GM12878 (cell line): ENCODE measurements around the gene ANK2. TPM values are rescaled to one million over a fixed set of nuclear protein-coding genes. Genes with fewer than 3 reads are reported as not detected.

ENCODE experiments used
- ATF7 ChIP-seq: fragments of 450-650 bp; IDR thresholded peaks from 2 replicates; pipeline ENCODE4 v1.6.1; 2016; ENCODE audit warnings: low read depth, mild to moderate bottlenecking
- EED ChIP-seq: sonication (generic); IDR thresholded peaks from 2 replicates; pipeline ENCODE4 v1.6.1; 2016; ENCODE audit warnings: antibody characterized with exemption, low read depth
- GATAD2B ChIP-seq: fragments of 450-650 bp; conservative IDR thresholded peaks from 2 replicates; pipeline ENCODE4 v1.6.1; 2017; ENCODE audit warnings: low read depth, mild to moderate bottlenecking, moderate library complexity
- HDAC6 ChIP-seq: fragments of 200-600 bp; sonication (generic); IDR thresholded peaks from one replicate; pipeline ENCODE4 v1.8.0; 2017; ENCODE audit warnings: antibody characterized with exemption; ENCODE audit not compliant: unreplicated experiment
- MYB ChIP-seq: fragments of 150-350 bp; IDR thresholded peaks from 2 replicates; pipeline ENCODE4 v1.6.1; 2014; ENCODE audit warnings: mild to moderate bottlenecking, low read depth, low read length, borderline replicate concordance
- NR2C2 ChIP-seq: IDR thresholded peaks from 2 replicates; pipeline ENCODE4 v1.6.1; 2011; ENCODE audit warnings: borderline replicate concordance, low read depth; ENCODE audit not compliant: control insufficient read depth, insufficient read length
- RBBP5 ChIP-seq: fragments of 200-600 bp; sonication (generic); conservative IDR thresholded peaks from 2 replicates; pipeline ENCODE4 v1.6.1; 2016
- RELA ChIP-seq: fragments of 450-650 bp; IDR thresholded peaks from 2 replicates; pipeline ENCODE4 v1.8.0; 2014; ENCODE audit warnings: borderline replicate concordance; ENCODE audit not compliant: partially characterized antibody
- SIN3A ChIP-seq: IDR thresholded peaks from 2 replicates; pipeline ENCODE4 v1.6.1; 2012; ENCODE audit warnings: low read depth, low read length, improper control_type of control experiment
- ZBED1 ChIP-seq: IDR thresholded peaks from 2 replicates; pipeline ENCODE4 v1.6.1; 2016; ENCODE audit warnings: borderline replicate concordance
- polyA plus RNA-seq, 11 experiments: library from polyadenylated mRNA; depleted of rRNA in 4 of 11; unstranded in 6 of 11; stranded (reverse) in 5 of 11; fragments of >200 nt; fragmentation: Nextera tagmentation in 4 of 11; fragmentation: Illumina TruSeq in 1 of 11; extraction: Ambion mirVana in 4 of 11; extraction: Trizol in 1 of 11; gene quantifications; 1 replicate in 1 of 11; 2 replicates in 10 of 11; pipeline versions ENCODE4 v1.2.1 to v1.2.3, GENCODE V29; 2011 to 2016; ENCODE audit warnings: inconsistent platforms in 2 of 11, missing spikeins in 2 of 11, low read depth in 1 of 11
- total RNA-seq, 4 experiments: library from RNA; depleted of rRNA in 3 of 4; stranded (reverse); fragments of >200 nt in 3 of 4; fragmentation: Illumina TruSeq in 1 of 4; extraction: Trizol in 1 of 4; gene quantifications; 2 replicates each; pipeline versions ENCODE4 v1.2.1 to v1.2.3, GENCODE V29; 2013 to 2021
- TF ChIP-seq, protein P1 (sequence below), 3 experiments: IDR thresholded peaks in 2 of 3; conservative IDR thresholded peaks in 1 of 3; 2 replicates each; pipeline ENCODE4 v1.5.1; 2011; ENCODE audit warnings: low read depth in 3 of 3, low read length in 3 of 3, mild to moderate bottlenecking in 3 of 3, control low read depth in 2 of 3, moderate library complexity in 2 of 3, inconsistent platforms in 1 of 3, mixed read lengths in 1 of 3; ENCODE audit not compliant: control insufficient read depth in 2 of 3, insufficient read depth in 1 of 3; ENCODE audit errors: extremely low read depth in 1 of 3
- TF ChIP-seq, protein P2 (sequence below): fragments of 450-650 bp; IDR thresholded peaks from 2 replicates; pipeline ENCODE4 v1.6.1; 2017; ENCODE audit warnings: low read depth, mild to moderate bottlenecking, moderate library complexity
- TF ChIP-seq, protein P3 (sequence below): fragments of 450-650 bp; IDR thresholded peaks from 2 replicates; pipeline ENCODE4 v1.6.1; 2018; ENCODE audit warnings: borderline replicate concordance, mild to moderate bottlenecking; ENCODE audit not compliant: partially characterized antibody
- TF ChIP-seq, protein P4 (sequence below): fragments of 450-650 bp; IDR thresholded peaks from 2 replicates; pipeline ENCODE4 v1.6.1; 2017; ENCODE audit warnings: mild to moderate bottlenecking
- TF ChIP-seq, protein P5 (sequence below): fragments of 450-650 bp; IDR thresholded peaks from 2 replicates; pipeline ENCODE4 v1.6.1; 2017; ENCODE audit warnings: antibody characterized with exemption, mild to moderate bottlenecking, moderate library complexity

Gene ANK2
- total and polyA plus RNA-seq, 10 of the 15 experiments (the other 5 are each of a cell fraction or from before 2014, with no cell fraction given) = 1.6 to 13.0 (median 4.1) TPM

DNA sequence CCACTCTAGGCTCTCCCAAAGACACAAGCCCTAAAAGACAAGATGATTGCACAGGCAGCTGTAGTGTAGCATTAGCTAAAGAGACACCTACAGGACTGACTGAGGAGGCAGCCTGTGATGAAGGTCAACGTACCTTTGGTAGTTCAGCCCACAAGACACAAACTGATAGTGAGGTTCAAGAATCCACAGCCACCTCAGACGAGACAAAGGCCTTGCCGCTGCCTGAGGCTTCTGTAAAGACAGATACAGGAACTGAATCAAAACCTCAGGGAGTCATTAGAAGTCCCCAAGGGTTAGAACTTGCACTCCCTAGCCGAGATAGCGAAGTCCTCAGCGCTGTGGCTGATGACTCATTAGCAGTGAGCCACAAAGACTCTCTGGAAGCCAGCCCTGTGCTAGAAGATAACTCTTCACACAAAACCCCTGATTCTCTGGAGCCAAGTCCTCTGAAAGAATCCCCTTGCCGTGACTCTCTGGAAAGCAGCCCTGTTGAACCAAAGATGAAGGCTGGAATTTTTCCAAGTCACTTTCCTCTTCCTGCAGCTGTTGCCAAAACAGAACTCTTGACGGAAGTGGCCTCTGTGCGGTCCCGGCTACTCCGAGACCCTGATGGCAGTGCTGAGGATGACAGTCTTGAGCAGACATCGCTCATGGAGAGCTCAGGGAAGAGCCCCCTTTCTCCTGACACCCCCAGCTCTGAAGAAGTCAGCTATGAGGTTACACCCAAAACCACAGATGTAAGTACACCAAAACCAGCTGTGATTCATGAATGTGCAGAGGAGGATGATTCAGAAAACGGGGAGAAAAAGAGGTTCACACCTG, 306.3 kb downstream of the ANK2 start (continued):
- TF ChIP-seq NR2C2 (no peak), GATAD2B (peak; percentile 99), MYB (no peak), RBBP5 (no peak), EED (peak; percentile 87), HDAC6 (no peak), SIN3A (peak; percentile 7; the same call in 1 of the 2 replicates), ZBED1 (0 out of 2 replicates have a peak, but pooled peaks have one; percentile 29), ATF7 (peak; percentile 88), RELA (peak; percentile 14)
- TF ChIP-seq, protein P1, sequence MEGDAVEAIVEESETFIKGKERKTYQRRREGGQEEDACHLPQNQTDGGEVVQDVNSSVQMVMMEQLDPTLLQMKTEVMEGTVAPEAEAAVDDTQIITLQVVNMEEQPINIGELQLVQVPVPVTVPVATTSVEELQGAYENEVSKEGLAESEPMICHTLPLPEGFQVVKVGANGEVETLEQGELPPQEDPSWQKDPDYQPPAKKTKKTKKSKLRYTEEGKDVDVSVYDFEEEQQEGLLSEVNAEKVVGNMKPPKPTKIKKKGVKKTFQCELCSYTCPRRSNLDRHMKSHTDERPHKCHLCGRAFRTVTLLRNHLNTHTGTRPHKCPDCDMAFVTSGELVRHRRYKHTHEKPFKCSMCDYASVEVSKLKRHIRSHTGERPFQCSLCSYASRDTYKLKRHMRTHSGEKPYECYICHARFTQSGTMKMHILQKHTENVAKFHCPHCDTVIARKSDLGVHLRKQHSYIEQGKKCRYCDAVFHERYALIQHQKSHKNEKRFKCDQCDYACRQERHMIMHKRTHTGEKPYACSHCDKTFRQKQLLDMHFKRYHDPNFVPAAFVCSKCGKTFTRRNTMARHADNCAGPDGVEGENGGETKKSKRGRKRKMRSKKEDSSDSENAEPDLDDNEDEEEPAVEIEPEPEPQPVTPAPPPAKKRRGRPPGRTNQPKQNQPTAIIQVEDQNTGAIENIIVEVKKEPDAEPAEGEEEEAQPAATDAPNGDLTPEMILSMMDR (IDR thresholded peaks at IDR 0.05 in 2 of 3, conservative IDR thresholded peaks at IDR 0.05 in 1 of 3; ENCODE audit: control insufficient read depth in 2 of 3, extremely low read depth in 1 of 3, insufficient read depth in 1 of 3, low read depth in 3 of 3, low read length in 3 of 3) = peak; percentile 43 to 65 (median 45); a peak in 5 of 6 replicates
- TF ChIP-seq, protein P2, sequence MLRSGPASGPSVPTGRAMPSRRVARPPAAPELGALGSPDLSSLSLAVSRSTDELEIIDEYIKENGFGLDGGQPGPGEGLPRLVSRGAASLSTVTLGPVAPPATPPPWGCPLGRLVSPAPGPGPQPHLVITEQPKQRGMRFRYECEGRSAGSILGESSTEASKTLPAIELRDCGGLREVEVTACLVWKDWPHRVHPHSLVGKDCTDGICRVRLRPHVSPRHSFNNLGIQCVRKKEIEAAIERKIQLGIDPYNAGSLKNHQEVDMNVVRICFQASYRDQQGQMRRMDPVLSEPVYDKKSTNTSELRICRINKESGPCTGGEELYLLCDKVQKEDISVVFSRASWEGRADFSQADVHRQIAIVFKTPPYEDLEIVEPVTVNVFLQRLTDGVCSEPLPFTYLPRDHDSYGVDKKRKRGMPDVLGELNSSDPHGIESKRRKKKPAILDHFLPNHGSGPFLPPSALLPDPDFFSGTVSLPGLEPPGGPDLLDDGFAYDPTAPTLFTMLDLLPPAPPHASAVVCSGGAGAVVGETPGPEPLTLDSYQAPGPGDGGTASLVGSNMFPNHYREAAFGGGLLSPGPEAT = peak; percentile 86
- TF ChIP-seq, protein P3, sequence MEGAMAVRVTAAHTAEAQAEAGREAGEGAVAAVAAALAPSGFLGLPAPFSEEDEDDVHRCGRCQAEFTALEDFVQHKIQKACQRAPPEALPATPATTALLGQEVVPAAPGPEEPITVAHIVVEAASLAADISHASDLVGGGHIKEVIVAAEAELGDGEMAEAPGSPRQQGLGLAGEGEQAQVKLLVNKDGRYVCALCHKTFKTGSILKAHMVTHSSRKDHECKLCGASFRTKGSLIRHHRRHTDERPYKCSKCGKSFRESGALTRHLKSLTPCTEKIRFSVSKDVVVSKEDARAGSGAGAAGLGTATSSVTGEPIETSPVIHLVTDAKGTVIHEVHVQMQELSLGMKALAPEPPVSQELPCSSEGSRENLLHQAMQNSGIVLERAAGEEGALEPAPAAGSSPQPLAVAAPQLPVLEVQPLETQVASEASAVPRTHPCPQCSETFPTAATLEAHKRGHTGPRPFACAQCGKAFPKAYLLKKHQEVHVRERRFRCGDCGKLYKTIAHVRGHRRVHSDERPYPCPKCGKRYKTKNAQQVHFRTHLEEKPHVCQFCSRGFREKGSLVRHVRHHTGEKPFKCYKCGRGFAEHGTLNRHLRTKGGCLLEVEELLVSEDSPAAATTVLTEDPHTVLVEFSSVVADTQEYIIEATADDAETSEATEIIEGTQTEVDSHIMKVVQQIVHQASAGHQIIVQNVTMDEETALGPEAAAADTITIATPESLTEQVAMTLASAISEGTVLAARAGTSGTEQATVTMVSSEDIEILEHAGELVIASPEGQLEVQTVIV = no peak
- TF ChIP-seq, protein P4, sequence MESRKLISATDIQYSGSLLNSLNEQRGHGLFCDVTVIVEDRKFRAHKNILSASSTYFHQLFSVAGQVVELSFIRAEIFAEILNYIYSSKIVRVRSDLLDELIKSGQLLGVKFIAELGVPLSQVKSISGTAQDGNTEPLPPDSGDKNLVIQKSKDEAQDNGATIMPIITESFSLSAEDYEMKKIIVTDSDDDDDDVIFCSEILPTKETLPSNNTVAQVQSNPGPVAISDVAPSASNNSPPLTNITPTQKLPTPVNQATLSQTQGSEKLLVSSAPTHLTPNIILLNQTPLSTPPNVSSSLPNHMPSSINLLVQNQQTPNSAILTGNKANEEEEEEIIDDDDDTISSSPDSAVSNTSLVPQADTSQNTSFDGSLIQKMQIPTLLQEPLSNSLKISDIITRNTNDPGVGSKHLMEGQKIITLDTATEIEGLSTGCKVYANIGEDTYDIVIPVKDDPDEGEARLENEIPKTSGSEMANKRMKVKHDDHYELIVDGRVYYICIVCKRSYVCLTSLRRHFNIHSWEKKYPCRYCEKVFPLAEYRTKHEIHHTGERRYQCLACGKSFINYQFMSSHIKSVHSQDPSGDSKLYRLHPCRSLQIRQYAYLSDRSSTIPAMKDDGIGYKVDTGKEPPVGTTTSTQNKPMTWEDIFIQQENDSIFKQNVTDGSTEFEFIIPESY = no peak
- TF ChIP-seq, protein P5, sequence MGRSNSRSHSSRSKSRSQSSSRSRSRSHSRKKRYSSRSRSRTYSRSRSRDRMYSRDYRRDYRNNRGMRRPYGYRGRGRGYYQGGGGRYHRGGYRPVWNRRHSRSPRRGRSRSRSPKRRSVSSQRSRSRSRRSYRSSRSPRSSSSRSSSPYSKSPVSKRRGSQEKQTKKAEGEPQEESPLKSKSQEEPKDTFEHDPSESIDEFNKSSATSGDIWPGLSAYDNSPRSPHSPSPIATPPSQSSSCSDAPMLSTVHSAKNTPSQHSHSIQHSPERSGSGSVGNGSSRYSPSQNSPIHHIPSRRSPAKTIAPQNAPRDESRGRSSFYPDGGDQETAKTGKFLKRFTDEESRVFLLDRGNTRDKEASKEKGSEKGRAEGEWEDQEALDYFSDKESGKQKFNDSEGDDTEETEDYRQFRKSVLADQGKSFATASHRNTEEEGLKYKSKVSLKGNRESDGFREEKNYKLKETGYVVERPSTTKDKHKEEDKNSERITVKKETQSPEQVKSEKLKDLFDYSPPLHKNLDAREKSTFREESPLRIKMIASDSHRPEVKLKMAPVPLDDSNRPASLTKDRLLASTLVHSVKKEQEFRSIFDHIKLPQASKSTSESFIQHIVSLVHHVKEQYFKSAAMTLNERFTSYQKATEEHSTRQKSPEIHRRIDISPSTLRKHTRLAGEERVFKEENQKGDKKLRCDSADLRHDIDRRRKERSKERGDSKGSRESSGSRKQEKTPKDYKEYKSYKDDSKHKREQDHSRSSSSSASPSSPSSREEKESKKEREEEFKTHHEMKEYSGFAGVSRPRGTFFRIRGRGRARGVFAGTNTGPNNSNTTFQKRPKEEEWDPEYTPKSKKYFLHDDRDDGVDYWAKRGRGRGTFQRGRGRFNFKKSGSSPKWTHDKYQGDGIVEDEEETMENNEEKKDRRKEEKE = no peak
